Measurements from ENCODE around the gene HS3ST4. TPM values are rescaled to one million over a fixed set of nuclear protein-coding genes. Genes with fewer than 3 reads are reported as not detected.

Gene HS3ST4
- total and polyA plus RNA-seq, 2 experiments from 2014 or later = not detected

DNA sequence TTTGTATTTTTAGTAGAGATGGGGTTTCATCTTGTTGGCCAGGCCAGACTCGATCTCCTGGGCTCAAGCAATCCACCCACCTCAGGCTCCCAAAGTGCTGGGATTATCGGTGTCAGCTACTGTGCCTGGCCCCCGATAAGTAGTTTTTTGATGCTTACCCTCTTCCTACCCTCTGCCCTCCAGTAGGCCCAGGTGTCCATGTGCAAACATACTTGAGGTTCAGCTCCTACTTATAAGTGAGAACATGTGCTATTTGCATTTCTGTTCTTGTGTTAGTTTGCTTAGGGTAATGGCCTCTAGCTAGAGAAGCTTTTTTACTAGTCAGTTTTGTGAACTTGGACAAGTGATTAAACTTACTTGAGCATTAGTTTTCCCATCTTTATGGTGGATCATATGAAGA is 136.8 kb downstream of the HS3ST4 start:
- in situ Hi-C loops (cut with MboI) = loop anchor here (25.0 kb wide), 3 partner anchors 1284 to 1609 kb away; no protein-coding TSS in a partner anchor
- DNase-seq = no peak

GRCh38 chr16:25832291-25832690 is 140.5 kb downstream of the HS3ST4 start:
- H3K4me1 ChIP-seq (ENCODE audit: insufficient read depth) = no peaks in the 10 kb centered on the region
- H3K4me3 ChIP-seq = no peak overlapping the region
- WGBS, 2 experiments (ENCODE audit: low coverage in 1 of 2, low lambda C conversion rate in 2 of 2, missing lambda C conversion rate in 2 of 2) = 13 to 30% methylated on average over 4 of the region's 4 CpGs
- no peak for DNase-seq
- H3K9me2 ChIP-seq (ENCODE audit: insufficient read depth) = no peaks in the 10 kb centered on the region
- H3K27ac ChIP-seq = no peak overlapping the region
- no peaks in the 10 kb centered on the region for H3K36me3 ChIP-seq (ENCODE audit: low read depth)
- no peaks in the 10 kb centered on the region for H4K20me1 ChIP-seq (ENCODE audit: insufficient read depth)
- in situ Hi-C loops (cut with MboI) = loop anchor here (25.0 kb wide), 3 partner anchors 1280 to 1605 kb away; no protein-coding TSS in a partner anchor
- no peaks in the 10 kb centered on the region for H3F3A ChIP-seq (ENCODE audit: insufficient read depth)
- no peak overlapping the region for H2AFZ ChIP-seq
- H3K4me2 ChIP-seq (ENCODE audit: unreplicated experiment) = no peak overlapping the region
- no peaks in the 10 kb centered on the region; the same call in 1 of the 2 replicates for H3K27me3 ChIP-seq (replicated peaks; ENCODE audit: insufficient read depth)
- H3K79me2 ChIP-seq (ENCODE audit: insufficient read depth) = no peaks in the 10 kb centered on the region
- TF ChIP-seq EZH2 (IDR thresholded peaks at IDR 0.05; ENCODE audit: insufficient read depth, poor library complexity, severe bottlenecking) (no peak), EZH2phosphoT487 (IDR thresholded peaks at IDR 0.05; ENCODE audit: insufficient read depth, low read depth) (no peak)
- no peaks in the 10 kb centered on the region for H3K9me3 ChIP-seq (ENCODE audit: low read depth)
- no peak overlapping the region for H3K9ac ChIP-seq

More for the DNA sequence above, 136.8 kb downstream of the HS3ST4 start:
- no peak overlapping the region for H3K4me2 ChIP-seq (ENCODE audit: unreplicated experiment)
- H3K9me3 ChIP-seq (ENCODE audit: low read depth) = no peaks in the 10 kb centered on the region
- no peaks in the 10 kb centered on the region for H3K79me2 ChIP-seq (ENCODE audit: insufficient read depth)
- H2AFZ ChIP-seq = no peak overlapping the region
- no peaks in the 10 kb centered on the region for H3K9me2 ChIP-seq (ENCODE audit: insufficient read depth)
- no peak overlapping the region for H3K27ac ChIP-seq
- no peak for TF ChIP-seq EZH2 (IDR thresholded peaks at IDR 0.05; ENCODE audit: insufficient read depth, poor library complexity, severe bottlenecking)
- no peak for TF ChIP-seq EZH2phosphoT487 (IDR thresholded peaks at IDR 0.05; ENCODE audit: insufficient read depth, low read depth)
- H3K4me3 ChIP-seq = no peak overlapping the region
- H3K4me1 ChIP-seq (ENCODE audit: insufficient read depth) = no peaks in the 10 kb centered on the region
- no peaks in the 10 kb centered on the region for H3K36me3 ChIP-seq (ENCODE audit: low read depth)
- H3K9ac ChIP-seq = no peak overlapping the region
- H4K20me1 ChIP-seq (ENCODE audit: insufficient read depth) = no peaks in the 10 kb centered on the region
- no peaks in the 10 kb centered on the region for H3K27me3 ChIP-seq (replicated peaks; ENCODE audit: insufficient read depth)
- 41 to 57% methylated on average over 3 of the region's 3 CpGs for WGBS, 2 experiments (ENCODE audit: low coverage in 1 of 2, low lambda C conversion rate in 2 of 2, missing lambda C conversion rate in 2 of 2)
- no peaks in the 10 kb centered on the region for H3F3A ChIP-seq (ENCODE audit: insufficient read depth)

GRCh38 chr16:25834101-25834500 is 142.3 kb downstream of the HS3ST4 start:
- no peaks in the 10 kb centered on the region for H3F3A ChIP-seq (ENCODE audit: insufficient read depth)
- H3K36me3 ChIP-seq (ENCODE audit: low read depth) = no peaks in the 10 kb centered on the region
- no peak for DNase-seq
- H3K9me2 ChIP-seq (ENCODE audit: insufficient read depth) = no peaks in the 10 kb centered on the region
- H3K9me3 ChIP-seq (ENCODE audit: low read depth) = no peaks in the 10 kb centered on the region
- peaks cover 3% of the 10 kb centered on the region; the same call in 1 of the 2 replicates for H3K4me1 ChIP-seq (ENCODE audit: insufficient read depth)
- H3K27me3 ChIP-seq (replicated peaks; ENCODE audit: insufficient read depth) = no peaks in the 10 kb centered on the region; the same call in 1 of the 2 replicates
- H3K4me2 ChIP-seq (ENCODE audit: unreplicated experiment) = no peak overlapping the region
- in situ Hi-C loops (cut with MboI) = loop anchor here (25.0 kb wide), 3 partner anchors 1278 to 1603 kb away; no protein-coding TSS in a partner anchor
- TF ChIP-seq EZH2phosphoT487 (IDR thresholded peaks at IDR 0.05; ENCODE audit: insufficient read depth, low read depth) (no peak), EZH2 (IDR thresholded peaks at IDR 0.05; ENCODE audit: insufficient read depth, poor library complexity, severe bottlenecking) (no peak)
- no peaks in the 10 kb centered on the region for H4K20me1 ChIP-seq (ENCODE audit: insufficient read depth)
- H3K79me2 ChIP-seq (ENCODE audit: insufficient read depth) = no peaks in the 10 kb centered on the region
- no peak overlapping the region for H3K4me3 ChIP-seq
- H2AFZ ChIP-seq = no peak overlapping the region
- WGBS, 2 experiments (ENCODE audit: low coverage in 1 of 2, low lambda C conversion rate in 2 of 2, missing lambda C conversion rate in 2 of 2) = 36 to 49% methylated on average over 1 of the region's 1 CpG
- H3K9ac ChIP-seq = no peak overlapping the region
- H3K27ac ChIP-seq = no peak overlapping the region

DNA sequence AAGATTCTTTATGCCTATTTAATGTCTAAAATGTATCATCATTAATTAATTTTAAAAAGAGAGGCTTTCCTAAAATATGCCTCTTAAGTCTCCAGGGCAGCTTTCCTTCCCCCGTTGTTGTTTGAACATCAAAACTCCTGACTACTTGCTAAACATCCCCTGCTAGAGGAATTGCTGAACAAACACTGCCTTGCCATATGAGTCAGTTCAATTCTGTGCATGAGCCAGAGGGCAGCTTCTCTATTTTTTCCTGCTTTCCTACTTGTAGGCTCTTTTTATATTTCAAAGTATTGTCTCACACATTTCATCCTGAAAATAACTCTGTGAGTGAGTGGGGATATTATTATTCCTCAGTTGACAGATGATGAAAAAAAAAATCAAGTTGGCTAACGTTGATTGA is 143.4 kb downstream of the HS3ST4 start:
- Histone ChIP-seq H3K9me2 (ENCODE audit: insufficient read depth) (no peaks in the 10 kb centered on the region), H2AFZ (no peak overlapping the region), H3F3A (ENCODE audit: insufficient read depth) (no peaks in the 10 kb centered on the region), H3K4me1 (ENCODE audit: insufficient read depth) (peaks cover 3% of the 10 kb centered on the region; the same call in 1 of the 2 replicates), H3K36me3 (ENCODE audit: low read depth) (no peaks in the 10 kb centered on the region), H4K20me1 (ENCODE audit: insufficient read depth) (no peaks in the 10 kb centered on the region), H3K4me2 (ENCODE audit: unreplicated experiment) (no peak overlapping the region), H3K9me3 (ENCODE audit: low read depth) (no peaks in the 10 kb centered on the region), H3K9ac (no peak overlapping the region), H3K27me3 (replicated peaks; ENCODE audit: insufficient read depth) (no peaks in the 10 kb centered on the region; the same call in 1 of the 2 replicates), H3K4me3 (no peak overlapping the region), H3K79me2 (ENCODE audit: insufficient read depth) (no peaks in the 10 kb centered on the region), H3K27ac (no peak overlapping the region)
- 0 to 2% methylated on average over 2 of the region's 2 CpGs for WGBS, 2 experiments (ENCODE audit: low coverage in 1 of 2, low lambda C conversion rate in 2 of 2, missing lambda C conversion rate in 2 of 2)
- peak; percentile 13 for DNase-seq
- TF ChIP-seq EZH2 (IDR thresholded peaks at IDR 0.05; ENCODE audit: insufficient read depth, poor library complexity, severe bottlenecking) (no peak), EZH2phosphoT487 (IDR thresholded peaks at IDR 0.05; ENCODE audit: insufficient read depth, low read depth) (no peak)
- in situ Hi-C loops (cut with MboI) = loop anchor here (25.0 kb wide), 3 partner anchors 1277 to 1602 kb away; no protein-coding TSS in a partner anchor
